Cardiac muscle cell (in vitro differentiated cells and primary cell): ENCODE results near the gene VEGFD. TPM values are rescaled to one million over a fixed set of nuclear protein-coding genes. Genes with fewer than 3 reads are reported as not detected.

Experiments
- DNase-seq, 2 donors: peaks; one replicate each; pipeline versions ENCODE4 v3.0.0 to v3.0.0-alpha.2; 2010 to 2017; ENCODE audit warnings: low read depth in 1 of 2, low spot score in 1 of 2
- H3K27ac ChIP-seq: fragments of 200-600 bp; sonication (generic); 2 replicates; pipeline ENCODE4 v1.5.1; 2016
- H3K27me3 ChIP-seq: fragments of 200-600 bp; sonication (generic); 2 replicates; pipeline ENCODE4 v1.6.0; 2016; ENCODE audit warnings: control low read depth
- H3K36me3 ChIP-seq: fragments of 200-600 bp; sonication (generic); 2 replicates; pipeline ENCODE4 v1.5.1; 2016; ENCODE audit warnings: control low read depth
- H3K4me1 ChIP-seq: fragments of 200-600 bp; sonication (generic); 2 replicates; pipeline ENCODE4 v1.8.1; 2017; ENCODE audit warnings: low read depth, mild to moderate bottlenecking, mixed run types
- H3K4me3 ChIP-seq: fragments of 200-600 bp; sonication (generic); 2 replicates; pipeline ENCODE4 v1.5.1; 2016; ENCODE audit warnings: mild to moderate bottlenecking
- H3K9me3 ChIP-seq: fragments of 200-600 bp; sonication (generic); 2 replicates; pipeline ENCODE4 v1.5.1; 2017; ENCODE audit warnings: low read depth, mild to moderate bottlenecking, control low read depth
- polyA plus RNA-seq: library from polyadenylated mRNA; unstranded; fragments of >200 nt; fragmentation: Nextera tagmentation; extraction: Ambion mirVana; gene quantifications from 2 replicates; pipeline ENCODE4 v1.2.1, GENCODE V29; 2016
- total RNA-seq: library from RNA; depleted of rRNA; stranded (reverse); fragments of >200 nt; gene quantifications from 2 replicates; pipeline ENCODE4 v1.2.3, GENCODE V29; 2016
- TF ChIP-seq, protein P1 (sequence below): IDR thresholded peaks from 2 replicates; pipeline ENCODE4 v1.5.1; 2012; ENCODE audit warnings: low read depth, mild to moderate bottlenecking, low read length

Gene VEGFD
- total and polyA plus RNA-seq, 2 experiments from 2014 or later = 1.2 TPM; not detected in 1

DNA sequence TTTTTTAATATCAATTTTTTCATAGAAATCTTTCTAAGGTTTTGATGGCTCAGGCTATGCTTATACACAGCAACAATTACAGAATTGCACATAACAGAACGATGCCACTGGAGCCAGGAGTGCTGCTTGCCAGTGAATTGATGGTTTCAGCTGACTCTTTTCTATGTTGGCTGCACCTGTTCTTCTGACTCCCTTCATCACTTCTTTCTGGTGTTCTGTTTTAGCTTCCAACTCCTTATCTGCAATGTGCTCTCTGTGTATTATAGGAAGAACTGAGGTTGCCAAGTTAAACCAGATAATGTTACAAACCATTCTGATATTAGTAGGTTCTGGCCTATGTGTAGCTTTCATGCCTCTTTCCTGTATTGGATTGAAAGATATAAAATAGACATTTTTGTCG is 11.6 kb upstream of the VEGFD start:
- no peak for DNase-seq
- TF ChIP-seq, protein P1, sequence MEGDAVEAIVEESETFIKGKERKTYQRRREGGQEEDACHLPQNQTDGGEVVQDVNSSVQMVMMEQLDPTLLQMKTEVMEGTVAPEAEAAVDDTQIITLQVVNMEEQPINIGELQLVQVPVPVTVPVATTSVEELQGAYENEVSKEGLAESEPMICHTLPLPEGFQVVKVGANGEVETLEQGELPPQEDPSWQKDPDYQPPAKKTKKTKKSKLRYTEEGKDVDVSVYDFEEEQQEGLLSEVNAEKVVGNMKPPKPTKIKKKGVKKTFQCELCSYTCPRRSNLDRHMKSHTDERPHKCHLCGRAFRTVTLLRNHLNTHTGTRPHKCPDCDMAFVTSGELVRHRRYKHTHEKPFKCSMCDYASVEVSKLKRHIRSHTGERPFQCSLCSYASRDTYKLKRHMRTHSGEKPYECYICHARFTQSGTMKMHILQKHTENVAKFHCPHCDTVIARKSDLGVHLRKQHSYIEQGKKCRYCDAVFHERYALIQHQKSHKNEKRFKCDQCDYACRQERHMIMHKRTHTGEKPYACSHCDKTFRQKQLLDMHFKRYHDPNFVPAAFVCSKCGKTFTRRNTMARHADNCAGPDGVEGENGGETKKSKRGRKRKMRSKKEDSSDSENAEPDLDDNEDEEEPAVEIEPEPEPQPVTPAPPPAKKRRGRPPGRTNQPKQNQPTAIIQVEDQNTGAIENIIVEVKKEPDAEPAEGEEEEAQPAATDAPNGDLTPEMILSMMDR = no peak
- no peaks in the 10 kb centered on the region for H3K36me3 ChIP-seq
- no peaks in the 10 kb centered on the region for H3K27me3 ChIP-seq
- no peaks in the 10 kb centered on the region for H3K4me1 ChIP-seq
- H3K9me3 ChIP-seq = no peaks in the 10 kb centered on the region
- no peak overlapping the region for H3K4me3 ChIP-seq
- H3K27ac ChIP-seq = no peak overlapping the region

DNA sequence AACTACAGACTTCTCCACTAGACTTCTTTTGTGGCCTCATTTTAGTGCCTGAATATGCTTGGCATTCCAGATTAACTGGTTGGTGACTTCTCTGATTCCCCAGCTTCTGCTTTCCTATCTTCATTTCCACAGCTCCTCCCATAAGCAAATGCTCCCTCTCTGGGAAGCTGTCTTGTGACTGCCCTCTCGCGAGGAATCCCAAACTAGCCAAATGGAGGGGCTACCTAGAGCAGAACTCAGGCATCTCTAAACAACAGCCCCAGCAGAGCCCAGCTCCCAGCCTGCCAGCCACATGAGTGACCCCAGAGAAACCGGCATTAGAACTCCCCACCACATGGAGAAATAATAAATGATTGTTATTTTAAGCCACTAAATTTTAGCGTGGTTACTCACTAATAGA is 7.6 kb upstream of the VEGFD start:
- no peaks in the 10 kb centered on the region for H3K9me3 ChIP-seq
- no peak overlapping the region for H3K4me3 ChIP-seq
- no peak overlapping the region for H3K27ac ChIP-seq
- H3K36me3 ChIP-seq = no peaks in the 10 kb centered on the region
- no peak for DNase-seq
- H3K27me3 ChIP-seq = no peaks in the 10 kb centered on the region
- H3K4me1 ChIP-seq = no peaks in the 10 kb centered on the region
- TF ChIP-seq, protein P1 = no peak

DNA sequence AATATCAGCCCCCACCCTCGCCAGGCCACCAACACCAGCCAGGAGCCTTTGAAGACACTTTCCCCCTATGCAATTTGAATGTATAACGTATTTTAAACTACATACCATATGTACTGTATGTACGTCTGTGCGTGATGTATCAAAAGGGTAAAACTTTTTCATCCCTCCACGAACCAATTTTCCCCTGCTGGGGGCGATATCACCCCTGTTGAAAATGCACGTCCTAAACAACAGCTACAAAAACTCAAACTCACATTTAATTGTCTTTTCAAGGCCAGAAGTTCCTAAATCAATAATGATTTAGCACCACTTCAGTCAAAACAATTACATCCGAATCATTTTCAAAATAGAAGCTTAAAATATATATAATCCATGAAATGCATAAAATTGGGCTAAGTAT is 1.4 kb downstream of the VEGFD start:
- peak in 1 of 2 donors; percentile 14 for DNase-seq
- TF ChIP-seq, protein P1 = no peak
- no peak overlapping the region for H3K4me3 ChIP-seq
- no peak overlapping the region for H3K27ac ChIP-seq
- H3K36me3 ChIP-seq = no peaks in the 10 kb centered on the region
- H3K27me3 ChIP-seq = no peaks in the 10 kb centered on the region
- peaks cover 9% of the 10 kb centered on the region for H3K4me1 ChIP-seq
- no peaks in the 10 kb centered on the region for H3K9me3 ChIP-seq

DNA sequence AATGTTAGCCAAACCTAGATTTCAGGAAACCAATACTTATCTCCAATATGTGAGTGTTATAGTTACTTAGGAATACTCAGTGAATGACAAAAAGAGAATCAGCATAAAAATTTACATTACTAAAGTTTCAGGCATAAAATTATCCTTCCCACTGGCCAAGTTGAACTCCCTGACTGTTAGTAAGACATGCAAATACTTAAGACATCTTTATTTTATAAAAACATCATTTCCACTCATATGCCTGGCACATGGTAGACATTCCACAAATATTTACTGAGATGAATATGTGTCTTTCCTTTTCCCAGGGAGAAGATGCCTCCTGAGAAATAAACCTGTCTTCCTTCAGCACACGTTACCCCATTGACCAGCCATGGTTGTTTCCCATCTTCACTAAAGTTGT is 7.3 kb downstream of the VEGFD start:
- Histone ChIP-seq H3K4me1 (no peaks in the 10 kb centered on the region), H3K9me3 (no peaks in the 10 kb centered on the region), H3K27ac (no peak overlapping the region), H3K4me3 (no peak overlapping the region), H3K27me3 (no peaks in the 10 kb centered on the region), H3K36me3 (no peaks in the 10 kb centered on the region)
- DNase-seq = no peak
- TF ChIP-seq, protein P1 = no peak

DNA sequence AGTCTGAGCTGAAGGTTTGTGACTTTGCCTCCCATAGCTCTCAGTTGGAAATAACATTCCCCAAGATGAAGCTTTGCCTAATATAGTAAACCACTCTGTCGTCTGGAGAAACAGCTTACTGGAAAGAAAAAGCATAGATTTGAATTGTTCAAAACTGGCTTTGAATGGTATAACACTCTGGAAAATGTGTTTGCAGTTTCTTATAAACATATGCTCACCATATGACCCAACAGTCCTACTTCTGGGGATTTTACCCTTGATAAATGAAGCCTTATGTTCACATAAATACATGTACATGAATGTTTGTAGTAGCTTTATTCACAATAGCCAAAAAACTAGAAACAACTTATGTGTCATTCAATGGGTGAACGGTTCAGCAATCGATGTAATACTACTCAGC is 10.2 kb downstream of the VEGFD start:
- Histone ChIP-seq H3K27ac (no peak overlapping the region), H3K27me3 (no peaks in the 10 kb centered on the region), H3K4me3 (no peak overlapping the region), H3K4me1 (no peaks in the 10 kb centered on the region), H3K36me3 (no peaks in the 10 kb centered on the region), H3K9me3 (no peaks in the 10 kb centered on the region)
- DNase-seq = no peak
- TF ChIP-seq, protein P1 = no peak
